ENCODE data around the gene CNTNAP5. TPM values are rescaled to one million over a fixed set of nuclear protein-coding genes. Genes with fewer than 3 reads are reported as not detected.

Gene CNTNAP5
- total RNA-seq, 1 experiment from 2014 or later = 0.48 TPM

- Histone ChIP-seq H3T11ph (ENCODE audit: low read length) (no peak overlapping the region), H3K9ac (ENCODE audit: extremely low read depth, insufficient read length, low read length) (no peak overlapping the region), H3K23me2 (ENCODE audit: insufficient read length, low read depth, low read length, poor library complexity, severe bottlenecking) (no peaks in the 10 kb centered on the region), H2BK15ac (ENCODE audit: low read depth, low read length) (no peak overlapping the region), H2AFZ (ENCODE audit: low read length) (no peak overlapping the region), H3K27ac (ENCODE audit: insufficient read length, low read depth, low read length) (no peak overlapping the region), H3K4ac (ENCODE audit: low read depth, low read length) (no peak overlapping the region), H3K9me3 (ENCODE audit: control insufficient read depth, low read depth, low read length) (no peaks in the 10 kb centered on the region), H3K79me1 (ENCODE audit: insufficient read depth, low read depth, low read length, poor library complexity, severe bottlenecking) (no peaks in the 10 kb centered on the region), H2BK5ac (ENCODE audit: insufficient read length, low read length) (no peak overlapping the region), H4K8ac (replicated peaks; ENCODE audit: insufficient read length, low read depth, low read length) (no peak overlapping the region), H3K56ac (ENCODE audit: insufficient read length, low read depth, low read length) (no peak overlapping the region), H3K79me2 (ENCODE audit: insufficient read depth, low read length) (no peaks in the 10 kb centered on the region), H3K23ac (ENCODE audit: insufficient read length, low read depth, low read length) (no peak overlapping the region), H3K14ac (ENCODE audit: insufficient read depth, low read length) (no peak overlapping the region), H4K5ac (ENCODE audit: insufficient read length, low read depth, low read length) (no peak overlapping the region), H2BK20ac (ENCODE audit: low read depth, low read length, poor library complexity, severe bottlenecking) (no peak overlapping the region), H3K18ac (ENCODE audit: insufficient read length, low read depth, low read length) (no peak overlapping the region), H2BK120ac (ENCODE audit: low read depth, low read length, poor library complexity, severe bottlenecking) (no peak overlapping the region), H3K4me2 (ENCODE audit: insufficient read depth, insufficient read length, low read length) (no peak overlapping the region), H2AK5ac (ENCODE audit: insufficient read length, low read length) (no peak overlapping the region), H2BK12ac (ENCODE audit: insufficient read length, low read depth, low read length) (no peak overlapping the region), H3K27me3 (ENCODE audit: insufficient read depth, low read length) (no peaks in the 10 kb centered on the region), H4K20me1 (ENCODE audit: control insufficient read depth, insufficient read depth, insufficient read length) (no peaks in the 10 kb centered on the region), H4K91ac (ENCODE audit: insufficient read length, low read depth, low read length) (no peak overlapping the region), H3K4me1 (ENCODE audit: insufficient read depth, low read length) (no peaks in the 10 kb centered on the region)
- Mint-ChIP-seq H3K36me3 (ENCODE audit: insufficient read depth in 1 of 3, low read depth in 3 of 3) (no peaks in the 10 kb centered on the region), H3K4me3 (no peak overlapping the region), H3K27ac (no peak overlapping the region), H3K4me1 (no peaks in the 10 kb centered on the region), H3K27me3 (ENCODE audit: low read depth) (no peaks in the 10 kb centered on the region), H3K9me3 (peaks cover 3 to 5% of the 10 kb centered on the region in 2 experiments; a peak in 2 of 5 replicates)
- no CpG with 5 or more reads among the region's 1 CpG for WGBS (ENCODE audit: extremely low coverage, insufficient read length, low lambda C conversion rate)
- no peak for TF ChIP-seq CTCF (conservative IDR thresholded peaks at IDR 0.05)
- no peak for DNase-seq
Observed at GRCh38 chr2:124888431-124888830, 863.3 kb downstream of the CNTNAP5 start.
